ENCODE data around the gene CA6.
"Not testable (repeated sequence)": the region's sequence is repeated elsewhere in the genome, so short reads cannot be mapped to it uniquely, and the experiment has no call there.

CA6 gene

GRCh38 chr1:8962812-8963530, 17.3 kb downstream of the CA6 start:
- H3K4me3 Mint-ChIP-seq = peak overlapping the region; percentile 42
- H3K27ac Mint-ChIP-seq = no peak overlapping the region
- DNase-seq = peak; percentile 32
- peaks cover 19% of the 10 kb centered on the region for H3K27me3 Mint-ChIP-seq (ENCODE audit: low read depth, poor library complexity)
- H3K36me3 Mint-ChIP-seq (ENCODE audit: low read depth) = no peaks in the 10 kb centered on the region
- peak; percentile 36 for TF ChIP-seq CTCF (IDR thresholded peaks at IDR 0.05)
- H3K9me3 Mint-ChIP-seq = peaks cover 14% of the 10 kb centered on the region
- peaks cover 17% of the 10 kb centered on the region for H3K4me1 Mint-ChIP-seq

- H3K27ac Mint-ChIP-seq = peak overlapping the region; percentile 66
- TF ChIP-seq CTCF (IDR thresholded peaks at IDR 0.05) = no peak
- H3K4me1 Mint-ChIP-seq = peaks cover 17% of the 10 kb centered on the region
These were observed 18.3 kb downstream of the CA6 start for GRCh38 chr1:8963963-8964362.

GRCh38 chr1:8965121-8965820, 19.6 kb downstream of the CA6 start:
- Mint-ChIP-seq H3K36me3 (ENCODE audit: low read depth) (no peaks in the 10 kb centered on the region), H3K9me3 (peaks cover 21% of the 10 kb centered on the region), H3K4me3 (no peak overlapping the region), H3K27me3 (ENCODE audit: low read depth, poor library complexity) (peaks cover 19% of the 10 kb centered on the region), H3K27ac (no peak overlapping the region), H3K4me1 (peaks cover 17% of the 10 kb centered on the region)
- TF ChIP-seq CTCF (IDR thresholded peaks at IDR 0.05) = no peak
- no peak for DNase-seq

More at GRCh38 chr1:8963963-8964362, 18.3 kb downstream of the CA6 start:
- peaks cover 19% of the 10 kb centered on the region for H3K27me3 Mint-ChIP-seq (ENCODE audit: low read depth, poor library complexity)
- no peaks in the 10 kb centered on the region for H3K36me3 Mint-ChIP-seq (ENCODE audit: low read depth)
- H3K4me3 Mint-ChIP-seq = no peak overlapping the region
- no peak for DNase-seq
- peaks cover 20% of the 10 kb centered on the region for H3K9me3 Mint-ChIP-seq

GRCh38 chr1:8966606-8967005, 20.9 kb downstream of the CA6 start:
- peaks cover 22% of the 10 kb centered on the region for H3K4me1 Mint-ChIP-seq
- H3K27ac Mint-ChIP-seq = no peak overlapping the region
- peaks cover 10% of the 10 kb centered on the region for H3K27me3 Mint-ChIP-seq (ENCODE audit: low read depth, poor library complexity)
- no peak for DNase-seq
- H3K9me3 Mint-ChIP-seq = peaks cover 11% of the 10 kb centered on the region
- no peak for TF ChIP-seq CTCF (IDR thresholded peaks at IDR 0.05)
- no peak overlapping the region for H3K4me3 Mint-ChIP-seq
- no peaks in the 10 kb centered on the region for H3K36me3 Mint-ChIP-seq (ENCODE audit: low read depth)

- peaks cover 13% of the 10 kb centered on the region for H3K4me1 Mint-ChIP-seq
- peaks cover 11% of the 10 kb centered on the region for H3K9me3 Mint-ChIP-seq
- not testable (repeated sequence) for H3K36me3 Mint-ChIP-seq (ENCODE audit: low read depth); H3K4me3 Mint-ChIP-seq; DNase-seq; H3K27me3 Mint-ChIP-seq (ENCODE audit: low read depth, poor library complexity); H3K27ac Mint-ChIP-seq
These were observed 23.2 kb downstream of the CA6 start for GRCh38 chr1:8968902-8969301.

GRCh38 chr1:8969937-8970336, 24.3 kb downstream of the CA6 start:
- H3K4me3 Mint-ChIP-seq = no peak overlapping the region

More at GRCh38 chr1:8969937-8970336, 24.3 kb downstream of the CA6 start:
- Mint-ChIP-seq H3K4me1 (peaks cover 4% of the 10 kb centered on the region), H3K36me3 (ENCODE audit: low read depth) (no peaks in the 10 kb centered on the region), H3K27me3 (ENCODE audit: low read depth, poor library complexity) (peaks cover 12% of the 10 kb centered on the region), H3K27ac (no peak overlapping the region), H3K9me3 (peaks cover 11% of the 10 kb centered on the region)
- DNase-seq = no peak
- TF ChIP-seq CTCF (IDR thresholded peaks at IDR 0.05) = no peak

Data from nephron progenitor cell (in vitro differentiated cells).